Endothelial cell of umbilical vein (primary cell): ENCODE data around the gene C3orf52.

Experiments used
- CTCF ChIP-seq, 2 donors: IDR thresholded peaks; 1 replicate in 1 of 2; 2 replicates in 1 of 2; pipeline ENCODE4 v1.5.1; 2011; ENCODE audit warnings: low read length in 2 of 2, mild to moderate bottlenecking in 2 of 2, moderate library complexity in 2 of 2, control low read depth in 1 of 2, inconsistent platforms in 1 of 2, low read depth in 1 of 2; ENCODE audit not compliant: insufficient read depth in 1 of 2; ENCODE audit errors: extremely low read depth in 1 of 2
- EZH2 ChIP-seq: IDR thresholded peaks from 2 replicates; pipeline ENCODE4 v1.6.1; 2012; ENCODE audit warnings: borderline replicate concordance, low read depth, mild to moderate bottlenecking, moderate library complexity, low read length, inconsistent platforms; ENCODE audit not compliant: severe bottlenecking
- MAX ChIP-seq: IDR thresholded peaks from 2 replicates; pipeline ENCODE4 v1.6.1; 2011; ENCODE audit not compliant: insufficient read depth, insufficient read length
- POLR2A ChIP-seq: IDR thresholded peaks from 2 replicates; pipeline ENCODE4 v1.6.1; 2012; ENCODE audit warnings: low read depth, mild to moderate bottlenecking, control low read depth, low read length
- POLR2AphosphoS5 ChIP-seq: IDR thresholded peaks from 2 replicates; pipeline ENCODE4 v1.6.1; 2012; ENCODE audit warnings: low read depth, mild to moderate bottlenecking, control low read depth, low read length, moderate library complexity; ENCODE audit not compliant: insufficient read depth

- TF ChIP-seq CTCF (IDR thresholded peaks at IDR 0.05; ENCODE audit: extremely low read depth in 1 of 2, insufficient read depth in 1 of 2, low read depth in 1 of 2, low read length in 2 of 2) (peak; percentile 70 to 79), MAX (no peak), POLR2A (no peak), POLR2AphosphoS5 (no peak), EZH2 (no peak)
Observed at GRCh38 chr3:112111785-112112402, 25.7 kb downstream of the C3orf52 start.
